GM12891 (cell line): ENCODE measurements around the gene ERCC6L2.
A peak's percentile ranks its signal among the peaks of the same experiment; 100 is the strongest.

Source experiments
- DNase-seq: peaks from one replicate; pipeline ENCODE4 v3.0.0; 2011; ENCODE audit warnings: low spot score; ENCODE audit not compliant: insufficient read length
- FAIRE-seq: peaks from 2 replicates; lab custom pipeline; 2011; peaks lifted over from hg19 to GRCh38; lab: Jason Lieb, UNC
- PAX5 ChIP-seq: IDR thresholded peaks from 2 replicates; pipeline ENCODE4 v1.6.1; 2011; ENCODE audit warnings: low read length, moderate library complexity, mild to moderate bottlenecking; ENCODE audit not compliant: insufficient read depth, severe bottlenecking
- POLR2A ChIP-seq: IDR thresholded peaks from 2 replicates; pipeline ENCODE4 v1.6.1; 2011; ENCODE audit warnings: low read depth, low read length, control low read depth
- POLR2AphosphoS5 ChIP-seq: IDR thresholded peaks from 2 replicates; pipeline ENCODE4 v1.6.1; 2011; ENCODE audit warnings: low read depth, low read length, control low read depth
- POU2F2 ChIP-seq: IDR thresholded peaks from 2 replicates; pipeline ENCODE4 v1.6.1; 2011; ENCODE audit warnings: low read depth, mild to moderate bottlenecking, control low read depth, low read length, moderate library complexity
- SPI1 ChIP-seq: IDR thresholded peaks from 2 replicates; pipeline ENCODE4 v1.6.1; 2011; ENCODE audit warnings: low read depth, low read length, control low read depth
- TAF1 ChIP-seq: IDR thresholded peaks from 2 replicates; pipeline ENCODE4 v1.6.1; 2011; ENCODE audit warnings: low read depth, low read length, control low read depth

The ERCC6L2 gene

DNA sequence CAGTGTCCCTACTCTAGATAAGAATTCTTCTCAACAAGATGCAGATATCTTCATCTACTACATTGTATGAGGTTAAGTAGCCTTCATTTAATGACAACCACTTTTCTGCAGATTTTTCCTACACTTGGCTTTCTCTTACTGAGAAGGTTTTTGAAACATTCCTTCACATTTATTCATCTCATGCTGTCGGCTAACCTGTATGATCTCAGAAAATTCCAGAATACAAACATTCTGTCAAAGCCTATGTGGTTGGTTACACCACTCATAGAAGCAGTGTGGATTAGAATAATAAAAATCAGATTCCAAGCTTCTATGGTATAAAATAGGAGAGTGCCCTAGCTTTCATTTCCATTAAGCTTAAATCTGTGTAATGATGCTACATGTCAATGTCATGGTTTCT lies 39.4 kb upstream of the ERCC6L2 start:
- FAIRE-seq: no peak
- TF ChIP-seq POLR2AphosphoS5 (no peak), POLR2A (no peak)

DNA sequence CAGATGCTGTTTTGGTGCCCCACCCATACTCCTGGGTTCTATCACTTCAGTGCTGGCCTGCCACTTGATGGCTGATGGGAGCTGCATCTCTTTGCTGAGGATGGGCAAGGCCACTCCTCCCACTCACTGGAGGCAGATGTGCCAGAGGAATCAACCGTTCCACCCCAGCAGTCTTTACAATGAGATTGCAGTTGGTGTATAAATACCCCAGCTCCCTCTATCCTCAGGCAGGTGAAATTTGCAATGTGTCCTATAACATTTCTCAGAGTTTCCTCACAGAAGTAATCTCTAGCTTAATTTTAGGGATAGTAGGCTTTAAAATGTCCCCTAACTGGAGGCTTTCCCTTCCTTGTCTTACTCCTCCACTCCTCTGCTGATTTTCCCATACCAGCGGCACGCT lies 36.5 kb upstream of the ERCC6L2 start:
- FAIRE-seq (no peak), DNase-seq (no peak)
- TF ChIP-seq TAF1 (no peak), POU2F2 (no peak), PAX5 (no peak), SPI1 (no peak), POLR2A (no peak), POLR2AphosphoS5 (no peak)

More for the DNA sequence above, 39.4 kb upstream of the ERCC6L2 start:
- no peak for DNase-seq

DNA sequence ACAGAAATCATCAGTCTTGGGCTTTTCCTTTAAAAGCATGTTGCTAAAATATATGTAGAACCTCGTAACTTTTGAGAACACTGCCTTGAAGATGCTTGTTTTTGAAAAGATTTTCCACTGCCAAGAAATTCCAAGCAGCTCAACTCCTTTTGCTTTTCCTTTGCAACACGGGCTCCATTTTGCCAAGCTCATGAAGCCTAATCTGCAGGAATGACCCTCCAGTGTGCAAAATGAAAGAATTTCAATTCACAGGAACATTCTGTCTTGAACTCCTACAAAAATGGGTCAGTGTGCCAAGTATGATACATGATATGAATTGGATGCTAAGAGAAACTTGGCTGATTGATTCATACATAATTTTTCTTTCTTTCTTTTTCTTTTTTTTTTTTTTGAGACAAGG lies 35.4 kb upstream of the ERCC6L2 start:
- DNase-seq (no peak), FAIRE-seq (no peak)
- TF ChIP-seq PAX5 (no peak), POLR2A (no peak), TAF1 (no peak), SPI1 (no peak), POLR2AphosphoS5 (no peak), POU2F2 (no peak)

DNA sequence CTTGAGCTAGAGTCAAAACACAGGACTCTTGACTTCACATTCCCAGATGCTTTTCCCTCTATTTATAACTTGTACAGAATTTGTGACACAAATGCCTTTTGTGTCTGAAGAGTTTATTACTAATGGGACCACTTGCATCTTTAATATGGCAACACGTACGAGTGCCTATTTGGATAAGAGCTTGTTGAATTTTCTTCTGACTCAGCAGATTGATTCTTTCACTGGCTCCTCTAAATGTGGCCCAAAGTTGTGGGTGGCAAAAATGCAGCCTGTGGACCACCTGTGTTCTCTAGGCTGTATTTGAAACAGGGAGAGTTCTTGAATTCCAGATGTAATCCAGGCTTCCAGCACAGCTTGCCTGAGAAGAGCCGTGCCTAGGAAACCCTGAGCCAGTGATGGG lies 34.1 kb upstream of the ERCC6L2 start:
- FAIRE-seq (no peak), DNase-seq (no peak)
- no peak for TF ChIP-seq TAF1
- no peak for TF ChIP-seq POLR2AphosphoS5
- TF ChIP-seq PAX5: no peak
- TF ChIP-seq POU2F2: no peak
- TF ChIP-seq SPI1: no peak
- no peak for TF ChIP-seq POLR2A

DNA sequence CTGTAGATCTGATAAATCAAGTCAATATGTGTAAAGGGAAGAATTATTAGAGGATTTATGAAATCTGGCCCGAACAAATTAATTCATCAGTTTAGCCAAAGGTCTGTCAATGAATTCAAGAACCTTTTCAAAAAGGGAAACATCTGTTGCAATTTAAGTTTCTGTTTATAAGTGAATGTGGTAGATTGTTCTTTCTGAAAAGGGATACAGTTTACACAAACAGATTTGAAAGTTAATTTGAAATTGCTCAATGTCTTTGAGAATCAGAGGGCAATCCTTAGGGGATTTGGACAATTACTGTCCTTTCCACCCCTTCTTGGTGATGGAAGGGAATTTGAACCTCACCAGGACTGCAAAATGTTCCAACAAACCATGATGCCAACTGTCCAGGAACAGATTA lies 29.7 kb upstream of the ERCC6L2 start:
- TF ChIP-seq POLR2A (no peak), POLR2AphosphoS5 (no peak), PAX5 (no peak), POU2F2 (no peak), TAF1 (no peak), SPI1 (no peak)
- FAIRE-seq: no peak
- DNase-seq: no peak

DNA sequence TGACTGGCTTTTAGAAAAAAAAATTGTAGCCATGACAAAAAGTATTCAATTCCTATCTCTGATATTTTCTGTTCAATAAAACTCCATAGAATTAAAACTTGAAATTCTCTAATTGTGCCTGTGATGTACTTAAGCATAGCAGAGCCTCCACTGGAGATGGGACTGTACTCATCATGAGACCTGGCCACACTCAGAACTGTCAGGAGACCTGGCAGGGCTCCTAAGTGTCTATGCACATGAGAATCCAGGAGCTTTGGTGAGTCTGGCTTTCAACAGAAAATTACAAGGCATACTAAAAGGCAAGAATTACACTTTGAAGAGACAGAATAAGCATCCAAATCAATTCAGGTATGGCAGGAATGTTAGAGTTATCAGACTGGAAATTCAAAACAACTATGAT lies 26.7 kb upstream of the ERCC6L2 start:
- FAIRE-seq (no peak), DNase-seq (no peak)

DNA sequence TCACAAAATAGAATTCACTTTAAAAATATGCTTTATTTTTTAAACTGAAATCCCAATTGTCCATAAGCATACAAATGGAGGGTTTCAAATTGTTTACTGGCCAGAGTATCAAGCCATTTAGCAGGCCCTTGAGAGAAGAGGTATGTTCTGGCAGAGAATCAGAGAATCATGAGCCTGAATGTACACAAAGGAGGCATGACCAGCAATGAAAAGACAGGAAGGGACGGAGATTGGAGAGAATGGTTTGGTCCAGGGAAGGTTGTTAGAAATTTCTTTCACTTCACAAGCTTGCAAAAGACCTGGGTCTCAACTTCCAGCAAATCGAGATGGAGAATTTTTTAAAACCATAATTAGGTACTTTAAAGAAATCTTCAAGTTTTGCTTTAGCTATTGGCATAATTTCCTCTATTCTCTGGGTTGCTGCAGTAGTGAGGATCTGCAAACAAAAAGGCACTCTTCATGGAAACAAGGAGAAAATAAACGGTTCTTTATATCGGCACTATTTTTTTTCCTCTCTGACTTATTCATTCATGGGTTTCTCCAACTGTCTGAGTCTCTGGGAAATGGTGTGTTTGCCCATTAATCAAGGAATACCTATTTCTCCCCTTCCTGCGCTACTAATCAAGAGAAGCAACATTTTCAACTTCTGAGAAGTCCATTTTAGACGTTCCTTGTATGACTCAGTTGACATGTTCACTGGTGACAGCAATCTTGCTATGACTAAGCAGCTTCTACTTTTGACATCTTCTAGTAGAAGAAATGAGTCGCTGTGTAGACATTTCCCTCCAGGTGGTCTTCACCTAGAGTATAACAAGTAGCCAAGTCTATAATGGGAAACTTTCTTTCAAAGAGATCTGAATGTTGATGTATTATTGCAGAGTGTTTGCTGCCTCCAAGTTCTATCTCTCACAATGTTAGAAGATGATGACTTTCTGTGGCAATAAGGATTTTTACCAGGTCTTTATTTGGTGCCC lies 23.1 kb upstream of the ERCC6L2 start:
- TF ChIP-seq POU2F2: peak; percentile 56; the same call in 1 of the 2 replicates
- TF ChIP-seq SPI1: peak; percentile 44
- no peak for TF ChIP-seq POLR2AphosphoS5
- TF ChIP-seq TAF1: no peak
- TF ChIP-seq PAX5: no peak
- FAIRE-seq (peak; percentile 90), DNase-seq (no peak)

More for the DNA sequence above, 26.7 kb upstream of the ERCC6L2 start:
- no peak for TF ChIP-seq POLR2A
- no peak for TF ChIP-seq TAF1
- TF ChIP-seq PAX5: no peak
- TF ChIP-seq SPI1: no peak

DNA sequence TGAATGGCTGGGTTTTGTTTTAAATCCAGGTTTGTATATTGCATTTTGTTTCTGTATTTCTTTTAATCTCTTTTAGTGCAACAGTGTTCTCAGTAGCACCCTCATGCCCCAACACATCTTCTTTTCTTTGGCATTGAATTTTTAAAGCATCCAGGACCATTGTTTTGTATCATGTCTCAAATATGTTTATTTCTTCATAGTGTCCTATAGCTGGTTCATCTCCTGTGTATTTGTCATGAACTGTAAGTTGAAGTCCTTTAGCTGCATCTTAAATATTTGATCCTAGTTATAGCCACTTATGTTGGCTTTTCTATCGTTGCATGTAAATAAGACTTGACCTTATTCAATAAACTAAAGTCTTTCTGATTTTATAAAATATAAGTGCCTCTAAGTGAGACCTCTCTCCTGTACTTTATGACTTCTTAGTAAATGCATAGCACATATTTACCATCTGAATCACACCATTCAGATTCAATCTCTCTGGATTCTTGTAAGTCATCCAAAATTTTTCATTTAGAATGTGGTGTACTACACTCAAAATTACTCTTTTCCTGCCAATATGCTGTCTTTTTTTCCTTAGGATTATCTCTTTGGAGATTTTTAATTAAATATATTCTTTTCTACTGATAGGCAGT lies 21.0 kb upstream of the ERCC6L2 start:
- DNase-seq (no peak), FAIRE-seq (peak; percentile 70)
- TF ChIP-seq PAX5 (no peak), POLR2A (no peak), TAF1 (no peak), POLR2AphosphoS5 (no peak), SPI1 (no peak), POU2F2 (no peak)

DNA sequence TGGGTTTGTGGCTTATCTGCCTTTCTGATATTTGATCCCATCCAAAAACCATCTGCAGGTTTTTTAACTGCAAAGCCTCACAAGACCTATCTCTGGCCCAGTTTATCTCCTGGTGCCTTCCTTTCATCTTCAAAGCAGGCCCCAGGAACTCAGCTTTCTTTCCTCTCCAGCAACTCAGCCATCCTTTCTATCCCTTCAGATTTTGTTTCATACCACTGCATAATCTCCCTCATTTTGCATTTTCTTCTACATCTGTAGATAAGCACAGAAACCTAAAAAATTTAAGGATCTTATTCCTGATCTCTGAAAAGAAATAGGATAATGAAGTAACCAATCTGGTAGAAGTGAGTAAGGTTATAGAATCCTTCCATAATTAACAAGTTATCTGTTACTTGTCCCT lies 19.5 kb upstream of the ERCC6L2 start:
- FAIRE-seq: no peak
- DNase-seq: no peak
- TF ChIP-seq POU2F2 (no peak), PAX5 (no peak), TAF1 (no peak), POLR2AphosphoS5 (no peak), POLR2A (no peak), SPI1 (no peak)
